HK-2 (cell line): ENCODE results near the gene NFE2L3.
"Not testable (repeated sequence)": the region's sequence is repeated elsewhere in the genome, so short reads cannot be mapped to it uniquely, and the experiment has no call there.

ENCODE experiments used
- DNase-seq: peaks from one replicate; pipeline ENCODE4 v3.0.0-alpha.2; 2018; ENCODE audit not compliant: unreplicated experiment

The NFE2L3 gene

GRCh38 chr7:26186364-26187311 is 34.6 kb downstream of the NFE2L3 start:
- DNase-seq: no peak

DNA sequence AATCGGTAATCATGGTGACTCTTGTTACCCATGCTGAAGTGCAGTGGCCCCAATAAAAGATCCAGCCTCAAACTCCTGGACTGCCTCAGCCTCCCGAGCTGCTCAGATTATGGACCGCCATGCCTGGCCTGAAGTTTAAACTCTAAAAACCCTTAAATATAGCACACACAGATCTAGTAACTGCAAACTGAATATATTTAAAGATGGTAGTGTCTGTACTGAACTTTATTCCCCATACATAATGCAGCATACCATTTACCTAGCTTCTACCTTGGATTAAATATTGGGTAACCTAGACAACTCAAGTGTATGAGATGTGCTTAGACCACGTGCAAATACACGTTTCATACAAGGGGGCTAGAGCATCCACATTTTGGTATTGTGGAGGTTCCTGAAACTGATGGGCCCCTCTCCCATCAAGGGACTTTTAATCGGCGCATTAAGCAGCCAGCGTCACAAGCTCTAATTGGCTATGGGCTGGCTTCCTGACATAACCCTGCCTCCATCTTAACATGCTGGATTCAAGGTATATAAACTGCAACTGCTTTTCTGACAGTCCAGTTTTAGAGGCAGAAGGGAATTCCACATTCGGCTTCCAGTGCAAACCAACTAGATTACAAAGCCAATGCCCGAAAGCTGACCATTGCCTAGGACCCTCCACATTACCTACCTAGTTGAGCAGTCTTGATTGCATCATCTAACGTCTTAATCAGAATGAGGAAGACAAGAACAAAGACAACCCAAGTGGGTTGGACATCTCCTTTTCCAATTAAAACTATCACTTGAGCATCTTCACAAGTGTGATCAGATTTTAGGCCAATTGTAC is 35.6 kb downstream of the NFE2L3 start:
- no peak for DNase-seq

DNA sequence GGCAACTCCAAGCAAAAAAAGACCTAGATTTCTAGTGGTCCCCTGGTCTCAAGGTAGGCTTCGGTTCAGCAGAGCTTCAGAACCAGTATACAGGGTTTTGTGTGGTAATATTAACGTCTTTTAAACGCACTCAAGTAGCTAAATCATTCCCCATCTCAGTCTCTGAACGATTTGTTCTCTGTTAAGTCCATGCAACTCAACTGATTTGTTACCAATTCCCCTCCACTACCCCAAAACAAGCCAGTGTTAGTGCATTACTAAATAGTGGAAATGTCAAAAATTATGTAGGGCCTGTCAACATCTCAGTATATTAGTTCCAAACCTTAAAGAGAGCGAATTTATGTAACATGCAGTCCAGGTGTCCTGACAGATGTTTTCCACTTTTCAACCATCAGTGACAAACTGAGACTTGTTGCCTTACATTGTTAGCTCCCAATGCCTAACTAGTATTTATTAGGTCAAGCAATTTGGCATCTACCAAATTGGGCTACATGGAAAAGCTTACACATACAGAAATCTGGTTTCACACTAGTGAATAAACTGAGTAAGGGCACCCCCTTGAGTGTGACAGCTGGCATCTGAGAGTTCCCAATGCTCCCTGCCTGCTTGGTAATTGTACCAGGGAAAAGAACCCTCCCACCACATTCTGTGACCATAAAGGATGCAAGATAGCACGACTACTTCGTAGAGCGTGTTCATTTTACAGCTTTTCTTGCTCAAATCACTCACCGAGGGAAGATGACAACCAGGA is 36.4 kb downstream of the NFE2L3 start:
- DNase-seq: no peak

- no peak for DNase-seq
These were observed 37.1 kb downstream of the NFE2L3 start for GRCh38 chr7:26188957-26189541.

GRCh38 chr7:26189697-26190096 is 37.7 kb downstream of the NFE2L3 start:
- no peak for DNase-seq

- DNase-seq: no peak
These were observed 38.4 kb downstream of the NFE2L3 start for GRCh38 chr7:26190417-26190869.

DNA sequence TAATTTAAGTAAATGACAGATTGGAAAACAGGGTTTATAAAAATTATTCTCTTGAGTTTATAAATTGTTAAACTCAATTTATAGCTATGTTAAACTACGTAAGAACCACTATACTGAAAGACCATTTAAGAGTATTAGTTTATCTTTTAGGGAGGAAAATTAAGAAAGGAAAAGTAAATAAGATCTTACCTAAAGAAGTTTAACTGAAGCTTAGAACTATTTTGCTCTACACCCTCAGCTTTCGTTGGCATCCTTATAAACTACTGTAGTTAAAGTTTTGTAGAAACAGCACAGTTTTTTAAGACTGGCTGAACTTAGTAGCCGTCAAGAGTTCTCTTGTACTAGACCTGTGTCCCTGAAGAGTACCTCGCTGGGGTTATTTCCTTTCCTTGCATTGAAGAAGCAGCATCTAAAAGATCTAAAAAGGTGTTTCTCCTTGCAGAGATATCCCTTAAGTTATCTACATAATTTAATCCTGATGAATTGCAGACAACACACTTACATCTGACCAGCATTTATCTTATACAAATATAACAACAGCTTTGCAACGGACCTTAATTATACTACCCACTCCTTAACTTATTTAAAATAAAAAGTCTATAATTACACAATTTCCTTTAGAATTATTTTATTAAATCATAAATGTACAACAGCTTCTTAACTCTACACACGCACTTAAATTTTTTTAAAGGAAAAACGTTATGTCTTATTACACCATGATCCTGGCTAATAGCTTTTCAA is 39.4 kb downstream of the NFE2L3 start:
- no peak for DNase-seq

- DNase-seq: no peak
These were observed 40.0 kb downstream of the NFE2L3 start for GRCh38 chr7:26191974-26192479.

DNA sequence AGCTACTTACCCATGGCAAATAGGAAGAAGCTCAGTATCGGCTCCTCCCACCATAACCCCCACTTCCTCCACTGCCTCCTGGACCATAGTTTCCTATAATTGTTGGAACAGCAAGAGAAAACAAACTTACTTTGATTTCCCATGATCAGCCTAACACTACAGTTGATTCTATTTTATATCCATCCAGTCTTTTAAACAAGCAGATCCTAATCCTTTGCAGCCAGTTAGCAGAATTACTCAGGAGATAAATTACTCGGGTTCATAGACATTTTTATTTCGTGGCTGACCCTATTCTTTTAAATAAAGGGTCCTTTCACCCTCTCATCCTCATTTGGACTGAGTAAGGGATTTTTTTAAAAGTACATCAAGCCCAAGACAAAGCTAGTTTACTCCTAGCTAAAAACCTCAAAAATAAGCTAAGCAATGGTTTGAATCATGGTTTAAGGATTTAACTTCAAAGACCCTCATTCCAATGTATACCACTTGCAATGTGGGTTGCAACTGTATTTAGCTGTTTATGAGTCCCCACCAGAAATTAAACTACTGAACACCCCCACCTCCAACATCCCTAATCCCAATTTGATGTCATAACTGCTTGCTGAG is 40.6 kb downstream of the NFE2L3 start:
- DNase-seq: no peak

DNA sequence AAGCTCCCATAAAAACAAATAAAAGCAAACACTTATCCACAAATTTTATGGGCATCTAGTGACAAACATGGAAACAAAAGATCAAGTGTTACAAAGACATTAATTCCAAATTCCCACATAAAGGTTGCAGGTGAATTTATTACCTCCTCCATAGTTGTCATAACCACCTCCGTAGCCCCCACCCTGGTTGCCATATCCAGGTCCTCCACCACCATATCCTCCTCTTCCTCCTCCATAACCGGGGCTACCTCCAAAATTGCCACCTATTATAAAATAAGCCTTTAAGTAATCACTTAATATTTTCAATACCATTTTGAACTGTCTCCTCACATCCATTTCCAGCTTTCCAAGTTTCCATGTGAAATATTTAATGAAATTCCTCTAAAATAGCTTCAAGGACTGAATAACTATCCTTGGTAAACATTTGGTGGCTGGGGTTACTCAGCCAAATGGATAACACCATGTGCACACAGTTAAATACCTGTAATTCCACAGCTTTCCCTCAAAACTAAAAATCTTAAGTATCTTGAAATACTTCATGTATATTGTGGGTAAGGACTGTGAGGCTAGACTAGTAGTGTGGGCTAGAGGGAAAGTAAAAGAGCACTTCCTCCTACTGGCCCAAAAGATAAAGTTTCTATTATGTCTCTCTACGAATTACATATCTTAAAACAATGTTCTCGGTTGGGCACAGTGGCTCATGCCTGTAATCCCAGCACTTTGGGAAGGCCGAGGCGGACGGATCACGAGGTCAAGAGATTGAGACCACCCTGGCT is 41.6 kb downstream of the NFE2L3 start:
- DNase-seq: no peak

- DNase-seq: not testable (repeated sequence)
These were observed 42.8 kb downstream of the NFE2L3 start for GRCh38 chr7:26194764-26195163.

GRCh38 chr7:26195182-26195581 is 43.2 kb downstream of the NFE2L3 start:
- DNase-seq: no peak

DNA sequence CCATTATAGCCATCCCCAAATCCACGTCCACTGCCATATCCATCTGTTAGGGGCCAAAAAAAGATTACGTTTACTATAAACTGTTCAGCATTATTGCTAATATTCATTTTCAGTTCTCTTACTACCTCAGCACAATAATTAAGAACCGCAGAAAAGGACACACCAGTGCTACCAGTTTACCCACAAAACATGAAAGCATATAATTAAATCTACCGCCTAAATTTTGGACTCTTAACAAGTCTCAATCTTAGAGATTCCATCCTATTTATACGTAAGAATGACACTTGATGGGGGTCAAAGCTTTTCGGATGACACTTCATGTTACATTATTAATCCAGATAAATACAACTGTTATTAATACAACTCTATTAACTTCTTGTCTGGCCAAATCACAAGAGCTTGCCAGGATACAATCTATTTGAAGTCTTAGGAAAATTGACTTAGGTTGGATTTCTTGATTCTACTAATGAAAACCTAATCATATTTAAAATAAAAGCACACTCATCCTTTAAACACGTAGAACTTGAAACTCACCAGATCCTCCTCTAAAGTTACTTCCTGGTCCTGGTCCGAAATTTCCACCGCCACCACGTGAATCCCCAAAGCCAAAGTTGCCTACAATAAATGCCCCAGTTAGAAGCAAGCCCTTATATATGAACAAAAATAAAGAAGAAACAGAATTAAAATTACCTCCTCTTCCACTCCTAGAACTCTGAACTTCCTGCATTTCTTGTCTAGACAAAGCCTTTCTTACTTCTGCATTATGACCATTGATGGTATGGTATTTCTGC is 44.1 kb downstream of the NFE2L3 start:
- DNase-seq: no peak

DNA sequence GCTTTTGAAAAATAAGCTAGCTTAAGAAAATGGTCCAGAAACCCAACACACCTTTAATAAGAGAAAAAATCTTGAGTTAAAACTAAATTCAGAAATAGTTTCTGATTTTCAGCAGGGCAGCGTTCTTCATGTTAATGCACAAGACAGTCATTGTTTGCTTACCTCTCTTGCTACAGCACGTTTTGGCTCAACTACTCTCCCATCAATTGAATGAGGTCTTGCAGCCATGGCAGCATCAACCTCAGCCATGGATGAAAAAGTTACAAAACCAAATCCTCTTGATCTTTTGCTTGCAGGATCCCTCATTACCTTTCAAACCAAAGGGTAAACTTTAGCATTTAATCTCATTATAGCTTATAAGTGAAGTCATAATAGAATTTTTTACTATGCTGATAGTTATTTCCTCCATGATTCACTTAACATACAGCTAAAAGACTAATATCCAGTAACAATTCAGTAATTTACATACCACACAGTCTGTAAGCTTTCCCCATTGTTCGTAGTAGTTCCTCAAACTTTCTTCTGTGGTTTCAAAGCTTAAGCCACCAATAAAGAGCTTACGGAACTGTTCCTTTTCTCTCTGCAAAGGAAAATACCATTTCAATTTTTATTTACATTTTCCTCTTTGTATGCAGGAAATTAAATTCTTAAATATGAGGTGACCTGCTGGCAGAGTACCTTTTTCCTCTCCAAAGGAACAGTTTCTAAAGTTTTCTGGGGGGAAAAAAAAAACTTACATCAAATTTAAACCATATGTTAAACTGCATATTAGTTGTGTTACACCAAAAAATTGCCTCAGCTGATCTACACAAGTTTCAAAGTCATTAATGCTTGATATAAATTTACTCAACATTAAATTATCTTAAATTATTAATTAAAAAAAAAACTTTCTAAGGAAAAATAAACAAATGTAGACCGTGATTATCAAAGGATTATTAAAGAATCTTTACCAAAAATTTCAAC is 45.4 kb downstream of the NFE2L3 start:
- DNase-seq: no peak

GRCh38 chr7:26198133-26198780 is 46.3 kb downstream of the NFE2L3 start:
- DNase-seq: no peak

- no peak for DNase-seq
These were observed 46.8 kb downstream of the NFE2L3 start for GRCh38 chr7:26198781-26199169.
